Measurements from ENCODE around the gene CCDC60. TPM values are rescaled to one million over a fixed set of nuclear protein-coding genes. Genes with fewer than 3 reads are reported as not detected.
"Not testable (repeated sequence)": the region's sequence is repeated elsewhere in the genome, so short reads cannot be mapped to it uniquely, and the experiment has no call there.

Gene CCDC60
- total RNA-seq, 1 experiment from 2014 or later: not detected

GRCh38 chr12:119314290-119314689 lies 20.2 kb upstream of the CCDC60 start:
- no peak for DNase-seq (ENCODE audit: low read depth in 1 of 2, low spot score in 2 of 2)
- no peak overlapping the region for H3K4me3 ChIP-seq
- H3K4me1 ChIP-seq (replicated peaks): no peaks in the 10 kb centered on the region
- no peaks in the 10 kb centered on the region for H3K9me3 ChIP-seq (replicated peaks)
- H3K27me3 ChIP-seq (replicated peaks): no peaks in the 10 kb centered on the region
- H3K27ac ChIP-seq: no peak overlapping the region
- H3K36me3 ChIP-seq: no peaks in the 10 kb centered on the region

- Histone ChIP-seq H3K4me1 (replicated peaks) (no peaks in the 10 kb centered on the region), H3K27ac (no peak overlapping the region), H3K4me3 (no peak overlapping the region), H3K36me3 (no peaks in the 10 kb centered on the region), H3K27me3 (replicated peaks) (no peaks in the 10 kb centered on the region), H3K9me3 (replicated peaks) (no peaks in the 10 kb centered on the region)
- no peak for DNase-seq (ENCODE audit: low read depth in 1 of 2, low spot score in 2 of 2)
These were observed 14.9 kb upstream of the CCDC60 start for GRCh38 chr12:119319638-119320037.

DNA sequence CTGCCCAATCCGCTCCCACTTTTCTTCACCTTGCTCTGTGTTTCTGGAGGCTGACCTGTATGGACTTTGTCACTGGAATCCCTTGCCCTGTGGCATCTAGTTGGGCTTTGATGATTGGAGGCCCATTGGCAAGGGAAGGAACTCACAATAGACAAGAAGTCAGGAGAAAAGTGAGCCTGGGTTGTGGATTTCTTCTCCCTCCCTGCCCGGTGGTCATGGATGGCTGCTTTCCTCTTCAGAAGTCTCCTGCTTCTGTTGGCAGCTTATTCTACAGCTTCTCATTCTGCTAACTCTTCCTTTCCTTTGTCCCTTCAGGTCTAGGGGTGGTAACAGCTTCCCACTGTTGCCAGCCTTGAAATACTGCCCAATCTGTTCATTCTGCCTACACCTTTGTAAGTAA lies 13.9 kb upstream of the CCDC60 start:
- Histone ChIP-seq H3K36me3 (no peaks in the 10 kb centered on the region), H3K4me3 (no peak overlapping the region), H3K27me3 (replicated peaks) (no peaks in the 10 kb centered on the region), H3K4me1 (replicated peaks) (no peaks in the 10 kb centered on the region), H3K9me3 (replicated peaks) (no peaks in the 10 kb centered on the region), H3K27ac (no peak overlapping the region)
- no peak for DNase-seq (ENCODE audit: low read depth in 1 of 2, low spot score in 2 of 2)

DNA sequence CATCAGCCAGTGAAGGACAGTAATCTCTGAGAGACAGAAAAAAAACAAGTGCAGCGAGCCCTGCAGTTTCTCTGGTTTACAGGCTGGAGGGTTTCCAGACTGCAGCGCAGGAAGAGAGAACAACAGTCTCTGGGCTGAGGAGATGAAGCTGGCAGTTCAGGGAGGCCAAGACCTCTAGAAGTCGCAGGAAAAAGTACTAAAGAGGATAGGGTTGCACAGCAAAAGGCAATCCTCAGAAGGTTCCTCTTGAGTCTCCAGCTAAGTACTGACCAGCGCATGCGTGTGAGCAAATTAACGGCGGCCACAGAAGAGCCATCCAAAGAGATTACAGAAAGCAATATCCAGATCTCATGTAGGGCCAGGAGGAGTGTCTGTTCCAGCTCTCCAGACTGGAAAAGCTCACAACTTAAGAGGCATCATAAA lies 12.2 kb upstream of the CCDC60 start:
- Histone ChIP-seq H3K36me3 (no peaks in the 10 kb centered on the region), H3K27ac (no peak overlapping the region)

GRCh38 chr12:119325813-119326212 lies 8.7 kb upstream of the CCDC60 start:
- H3K9me3 ChIP-seq (replicated peaks): no peaks in the 10 kb centered on the region
- H3K4me1 ChIP-seq (replicated peaks): no peaks in the 10 kb centered on the region
- DNase-seq (ENCODE audit: low read depth in 1 of 2, low spot score in 2 of 2): no peak
- no peaks in the 10 kb centered on the region for H3K27me3 ChIP-seq (replicated peaks)
- no peaks in the 10 kb centered on the region for H3K36me3 ChIP-seq
- H3K27ac ChIP-seq: no peak overlapping the region
- H3K4me3 ChIP-seq: no peak overlapping the region

More for the DNA sequence above, 12.2 kb upstream of the CCDC60 start:
- Histone ChIP-seq H3K9me3 (replicated peaks) (no peaks in the 10 kb centered on the region), H3K4me1 (replicated peaks) (no peaks in the 10 kb centered on the region), H3K4me3 (no peak overlapping the region), H3K27me3 (replicated peaks) (no peaks in the 10 kb centered on the region)
- no peak for DNase-seq (ENCODE audit: low read depth in 1 of 2, low spot score in 2 of 2)

DNA sequence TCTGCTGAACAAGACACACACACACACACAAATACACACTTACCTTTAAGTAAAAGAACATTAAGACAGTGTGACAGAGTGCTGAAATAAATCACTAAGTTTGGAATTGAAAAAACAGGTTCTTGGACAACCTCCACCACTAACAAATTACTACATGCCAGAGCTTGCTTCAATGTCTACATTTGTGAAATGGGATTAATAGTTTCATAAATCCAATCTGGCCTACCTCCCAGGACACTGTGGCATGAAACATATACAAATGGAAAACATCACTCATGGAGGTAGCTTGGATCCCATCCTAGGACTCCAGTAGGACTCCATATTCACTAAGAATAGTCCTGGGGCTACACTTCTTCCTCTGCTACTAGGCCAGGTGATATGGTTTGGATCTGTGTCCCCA lies 8.2 kb upstream of the CCDC60 start:
- H3K36me3 ChIP-seq: no peaks in the 10 kb centered on the region
- no peak for DNase-seq (ENCODE audit: low read depth in 1 of 2, low spot score in 2 of 2)
- no peaks in the 10 kb centered on the region for H3K27me3 ChIP-seq (replicated peaks)
- no peak overlapping the region for H3K27ac ChIP-seq
- H3K9me3 ChIP-seq (replicated peaks): no peaks in the 10 kb centered on the region
- H3K4me1 ChIP-seq (replicated peaks): no peaks in the 10 kb centered on the region
- no peak overlapping the region for H3K4me3 ChIP-seq

DNA sequence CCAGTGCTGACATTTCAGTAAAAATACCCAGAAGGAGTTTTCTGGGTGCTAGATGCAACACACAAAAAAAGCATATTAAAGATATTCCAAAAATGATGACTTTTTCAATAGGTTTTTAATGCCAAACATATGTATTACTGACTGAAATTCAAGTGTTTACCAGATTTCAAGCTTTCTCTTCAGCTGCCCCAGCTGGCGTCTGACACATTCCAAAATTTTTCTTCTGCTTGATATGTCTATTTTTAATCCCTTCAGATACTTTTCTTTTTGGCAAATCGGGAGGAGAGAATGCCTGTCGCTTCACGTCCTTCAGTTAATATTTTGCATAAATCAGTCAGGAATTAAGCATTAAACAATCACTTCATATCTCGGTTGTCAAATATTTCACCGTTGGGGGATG lies 7.1 kb upstream of the CCDC60 start:
- DNase-seq (ENCODE audit: low read depth in 1 of 2, low spot score in 2 of 2): no peak
- Histone ChIP-seq H3K27ac (no peak overlapping the region), H3K9me3 (replicated peaks) (no peaks in the 10 kb centered on the region), H3K27me3 (replicated peaks) (no peaks in the 10 kb centered on the region), H3K36me3 (no peaks in the 10 kb centered on the region), H3K4me1 (replicated peaks) (no peaks in the 10 kb centered on the region), H3K4me3 (no peak overlapping the region)

- Histone ChIP-seq H3K4me3 (no peak overlapping the region), H3K36me3 (no peaks in the 10 kb centered on the region), H3K9me3 (replicated peaks) (no peaks in the 10 kb centered on the region), H3K27me3 (replicated peaks) (no peaks in the 10 kb centered on the region), H3K27ac (no peak overlapping the region), H3K4me1 (replicated peaks) (no peaks in the 10 kb centered on the region)
- no peak for DNase-seq (ENCODE audit: low read depth in 1 of 2, low spot score in 2 of 2)
These were observed 6.4 kb upstream of the CCDC60 start for GRCh38 chr12:119328111-119328510.

DNA sequence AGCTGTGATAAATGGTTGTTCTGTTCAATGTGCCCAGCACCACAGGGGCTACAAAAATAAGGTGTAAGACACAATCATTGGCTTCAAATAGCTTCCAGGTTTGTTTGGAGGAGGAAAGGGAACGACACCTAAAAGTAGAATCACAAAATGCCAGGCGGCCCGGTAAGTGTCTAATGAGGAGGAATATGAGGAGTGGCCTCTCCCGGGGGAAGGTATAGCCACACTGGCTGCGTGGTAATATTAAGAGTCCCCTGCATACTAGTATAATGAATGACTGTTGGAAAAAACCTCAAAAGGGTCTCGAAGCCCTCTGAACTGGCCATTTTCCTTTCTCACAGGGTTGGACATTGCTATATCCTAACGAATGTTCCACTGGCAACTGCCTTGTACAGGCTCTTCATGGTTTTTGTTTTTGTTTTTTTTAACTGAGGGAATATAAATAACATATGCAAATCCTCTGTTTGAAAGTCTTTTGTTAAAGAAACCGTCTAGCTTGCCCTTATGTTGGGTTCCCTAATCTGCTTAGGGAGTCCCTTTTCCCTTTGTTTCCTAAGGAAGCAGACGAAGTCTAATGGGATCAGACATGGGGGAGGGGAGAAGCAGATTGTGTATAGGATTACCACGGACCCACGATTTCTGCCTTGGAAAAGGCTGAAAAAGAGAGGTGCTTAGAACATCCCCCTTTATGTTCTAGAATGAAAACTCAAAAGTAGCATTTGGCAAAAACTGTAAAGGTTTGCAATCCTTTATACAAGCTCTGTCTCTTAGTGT lies 4.2 kb downstream of the CCDC60 start:
- H3K36me3 ChIP-seq: no peaks in the 10 kb centered on the region
- H3K27ac ChIP-seq: no peak overlapping the region
- H3K27me3 ChIP-seq (replicated peaks): no peaks in the 10 kb centered on the region
- H3K9me3 ChIP-seq (replicated peaks): no peaks in the 10 kb centered on the region
- no peak overlapping the region for H3K4me3 ChIP-seq
- DNase-seq (ENCODE audit: low read depth in 1 of 2, low spot score in 2 of 2): no peak
- no peaks in the 10 kb centered on the region for H3K4me1 ChIP-seq (replicated peaks)

GRCh38 chr12:119340578-119340977 lies 6.0 kb downstream of the CCDC60 start:
- H3K27me3 ChIP-seq (replicated peaks): no peaks in the 10 kb centered on the region
- no peaks in the 10 kb centered on the region for H3K9me3 ChIP-seq (replicated peaks)
- DNase-seq (ENCODE audit: low read depth in 1 of 2, low spot score in 2 of 2): no peak
- no peak overlapping the region for H3K4me3 ChIP-seq
- H3K4me1 ChIP-seq (replicated peaks): no peaks in the 10 kb centered on the region
- H3K36me3 ChIP-seq: no peaks in the 10 kb centered on the region
- H3K27ac ChIP-seq: no peak overlapping the region

GRCh38 chr12:119341020-119341419 lies 6.5 kb downstream of the CCDC60 start:
- Histone ChIP-seq H3K4me1 (replicated peaks) (no peaks in the 10 kb centered on the region), H3K9me3 (replicated peaks) (no peaks in the 10 kb centered on the region), H3K36me3 (no peaks in the 10 kb centered on the region), H3K27me3 (replicated peaks) (no peaks in the 10 kb centered on the region), H3K4me3 (no peak overlapping the region), H3K27ac (no peak overlapping the region)
- no peak for DNase-seq (ENCODE audit: low read depth in 1 of 2, low spot score in 2 of 2)

- DNase-seq (ENCODE audit: low read depth in 1 of 2, low spot score in 2 of 2): no peak
- H3K4me1 ChIP-seq (replicated peaks): no peaks in the 10 kb centered on the region
- H3K27me3 ChIP-seq (replicated peaks): no peaks in the 10 kb centered on the region
- H3K4me3 ChIP-seq: no peak overlapping the region
- H3K27ac ChIP-seq: no peak overlapping the region
- no peaks in the 10 kb centered on the region for H3K36me3 ChIP-seq
- no peaks in the 10 kb centered on the region for H3K9me3 ChIP-seq (replicated peaks)
These were observed 7.5 kb downstream of the CCDC60 start for GRCh38 chr12:119341988-119342387.

- Histone ChIP-seq H3K4me3 (no peak overlapping the region), H3K36me3 (no peaks in the 10 kb centered on the region), H3K9me3 (replicated peaks) (no peaks in the 10 kb centered on the region), H3K27ac (no peak overlapping the region), H3K4me1 (replicated peaks) (no peaks in the 10 kb centered on the region), H3K27me3 (replicated peaks) (no peaks in the 10 kb centered on the region)
- no peak for DNase-seq (ENCODE audit: low read depth in 1 of 2, low spot score in 2 of 2)
These were observed 8.6 kb downstream of the CCDC60 start for GRCh38 chr12:119343130-119343529.

DNA sequence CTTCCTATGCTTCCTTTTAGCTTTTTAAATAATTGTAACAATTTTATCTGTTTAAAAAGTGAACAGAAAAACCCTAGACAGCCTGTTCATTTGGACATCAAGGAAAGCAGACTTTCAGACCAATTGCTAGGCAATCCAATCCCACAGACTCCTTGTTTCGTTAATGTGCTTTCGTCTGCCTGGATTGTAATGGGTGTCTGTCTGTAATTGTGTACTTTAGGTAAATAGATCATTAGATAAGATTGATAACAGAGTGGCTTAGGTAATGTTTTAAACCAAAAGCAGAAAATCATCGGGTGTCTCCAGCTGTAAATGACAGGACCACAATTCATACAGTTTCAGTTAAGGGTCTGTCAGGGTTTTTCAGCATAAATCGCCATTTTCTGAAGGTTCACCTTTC lies 19.6 kb downstream of the CCDC60 start:
- H3K4me3 ChIP-seq: no peak overlapping the region
- H3K9me3 ChIP-seq (replicated peaks): no peaks in the 10 kb centered on the region
- H3K27ac ChIP-seq: no peak overlapping the region
- no peaks in the 10 kb centered on the region for H3K27me3 ChIP-seq (replicated peaks)
- DNase-seq (ENCODE audit: low read depth in 1 of 2, low spot score in 2 of 2): no peak
- H3K4me1 ChIP-seq (replicated peaks): no peaks in the 10 kb centered on the region
- H3K36me3 ChIP-seq: no peaks in the 10 kb centered on the region

DNA sequence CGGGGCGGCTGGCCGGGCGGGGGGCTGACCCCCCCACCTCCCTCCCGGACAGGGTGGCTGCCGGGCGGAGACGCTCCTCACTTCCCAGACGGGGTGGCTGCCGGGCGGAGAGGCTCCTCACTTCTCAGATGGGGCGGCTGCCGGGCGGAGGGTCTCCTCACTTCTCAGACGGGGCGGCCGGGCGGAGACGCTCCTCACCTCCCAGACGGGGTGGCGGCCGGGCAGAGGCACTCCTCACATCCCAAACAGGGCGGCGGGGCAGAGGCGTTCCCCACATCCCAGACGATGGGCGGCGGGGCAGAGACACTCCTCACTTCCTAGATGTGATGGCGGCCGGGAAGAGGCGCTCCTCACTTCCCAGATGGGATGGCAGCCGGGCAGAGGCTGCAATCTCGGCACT lies 25.8 kb downstream of the CCDC60 start:
- H3K27ac ChIP-seq; H3K9me3 ChIP-seq (replicated peaks): not testable (repeated sequence)

More for the DNA sequence above, 25.8 kb downstream of the CCDC60 start:
- not testable (repeated sequence) for H3K4me3 ChIP-seq; DNase-seq (ENCODE audit: low read depth in 1 of 2, low spot score in 2 of 2); H3K27me3 ChIP-seq (replicated peaks); H3K4me1 ChIP-seq (replicated peaks); H3K36me3 ChIP-seq

All from SJSA1 (cell line).